NK-92 (cell line): ENCODE measurements around the gene PALM3.
"Not testable (repeated sequence)": the region's sequence is repeated elsewhere in the genome, so short reads cannot be mapped to it uniquely, and the experiment has no call there.

Source experiments
- DNase-seq: peaks from one replicate; lab custom pipeline; 2025; ENCODE audit not compliant: unreplicated experiment; lab: John Stamatoyannopoulos, UW

PALM3 gene

DNA sequence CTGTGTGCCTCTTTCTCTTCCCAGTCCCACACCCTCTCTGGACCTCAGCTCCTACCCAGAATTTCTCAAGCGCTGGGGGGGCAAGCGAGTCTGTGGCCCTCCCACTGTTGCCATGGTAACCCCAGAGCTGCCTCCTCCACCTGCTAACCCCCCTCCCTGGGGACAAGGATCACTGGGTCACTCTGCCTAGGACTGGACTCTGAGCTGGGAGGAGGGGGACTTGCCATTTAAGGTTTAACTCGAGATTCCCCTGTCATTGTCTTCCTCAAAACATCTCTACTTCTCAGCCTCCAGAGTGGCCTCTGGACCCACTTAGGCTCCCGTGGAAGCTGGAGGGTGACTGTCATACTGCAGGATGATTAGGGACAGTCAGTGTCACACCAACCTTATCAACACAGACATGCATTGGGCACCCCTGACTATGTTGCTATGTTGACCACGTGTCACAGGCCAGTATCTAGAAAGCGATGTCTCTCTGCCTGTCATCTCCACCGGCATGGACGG is 2.2 kb downstream of the PALM3 start:
- no peak for DNase-seq

DNA sequence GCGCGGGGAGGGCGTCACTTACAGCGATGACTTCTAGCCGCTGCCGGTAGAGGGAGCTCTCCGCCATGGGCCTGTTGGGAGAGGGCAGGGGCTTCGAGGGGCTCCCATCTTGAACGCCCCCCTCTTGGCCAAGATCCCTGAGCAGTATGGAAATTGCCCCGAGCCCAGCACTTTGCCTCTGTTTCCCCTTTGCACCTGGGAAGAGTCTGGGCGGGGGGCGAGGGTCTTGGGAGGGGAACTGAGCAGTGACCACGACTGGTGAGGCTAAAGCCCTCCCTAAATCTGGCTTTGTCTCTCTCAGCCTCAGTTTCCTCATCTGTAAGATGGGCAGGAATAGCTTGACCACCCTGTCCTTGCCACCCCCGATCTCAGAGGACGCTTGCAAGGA is 2.8 kb downstream of the PALM3 start:
- no peak for DNase-seq

DNA sequence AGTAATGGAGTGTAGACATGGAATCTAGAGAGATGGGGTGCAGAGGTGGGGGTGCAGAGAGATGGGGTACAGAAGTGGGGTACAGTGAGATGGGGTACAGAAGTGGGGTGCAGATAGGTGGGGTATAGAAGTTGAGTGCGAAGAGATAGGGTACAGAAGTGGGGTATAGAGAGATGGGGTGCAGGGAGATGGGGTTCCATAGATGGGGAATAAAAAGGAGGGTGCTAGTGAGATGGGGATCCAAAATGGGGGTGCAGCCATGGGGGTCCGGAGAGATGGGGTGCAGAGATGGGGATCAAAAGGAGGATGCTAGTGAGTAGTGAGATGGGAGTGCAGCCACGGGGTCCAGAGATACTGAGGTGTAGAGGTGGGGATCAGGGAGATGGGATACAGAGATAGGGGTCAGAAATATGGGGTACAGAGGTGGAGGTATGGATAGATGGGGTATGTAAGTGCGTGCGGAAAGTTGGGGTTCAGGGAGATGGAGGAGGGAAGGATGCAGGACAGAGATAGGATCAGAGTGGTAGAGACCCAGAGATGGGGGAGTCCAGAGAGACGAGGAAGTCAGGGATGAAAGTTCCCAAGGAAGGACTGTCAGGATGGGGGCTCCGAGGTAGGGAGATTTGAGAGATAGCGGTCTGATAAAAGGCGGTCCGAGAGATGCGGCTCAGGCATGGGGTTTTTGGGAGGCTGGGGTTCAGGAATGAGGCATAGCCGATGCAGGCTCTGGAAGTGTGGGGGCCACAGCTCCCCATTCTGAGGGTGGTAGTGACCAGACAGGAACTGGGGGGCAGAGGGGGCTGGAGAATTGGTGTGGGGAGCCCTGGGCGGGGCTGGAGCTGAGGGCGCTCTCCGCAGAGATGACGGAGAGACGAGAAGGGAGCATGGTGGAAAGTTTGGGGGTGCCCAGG is 3.4 kb downstream of the PALM3 start:
- no peak for DNase-seq

DNA sequence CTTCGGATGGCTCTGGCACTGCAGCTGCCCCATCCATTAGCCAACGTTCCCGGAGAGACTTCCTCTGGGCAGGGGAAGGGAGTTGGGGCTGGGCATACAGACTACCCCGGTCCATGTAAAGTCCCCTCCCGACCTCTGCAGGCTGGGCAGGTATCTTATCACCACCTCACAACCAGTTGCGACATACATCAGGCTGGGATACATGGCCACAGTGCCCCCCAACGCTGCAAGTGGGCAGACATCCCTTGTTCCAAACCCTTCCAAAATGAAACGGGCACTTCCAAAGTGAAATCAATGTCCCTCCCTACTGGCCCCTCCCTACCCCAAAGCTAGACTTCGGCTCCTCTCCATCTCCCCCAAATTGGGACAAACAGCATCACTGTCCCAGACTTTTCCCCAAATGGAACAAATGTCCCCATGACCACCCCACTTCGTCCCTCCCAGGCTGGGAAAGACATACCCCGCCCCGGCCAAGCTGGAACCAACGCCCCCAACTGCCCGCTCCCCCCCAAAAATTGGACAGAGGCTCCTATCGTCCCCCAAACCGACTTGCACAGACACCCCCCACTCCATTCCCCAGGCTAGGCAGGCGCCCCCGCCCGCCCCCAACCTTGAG is 5.0 kb downstream of the PALM3 start:
- DNase-seq: no peak

DNA sequence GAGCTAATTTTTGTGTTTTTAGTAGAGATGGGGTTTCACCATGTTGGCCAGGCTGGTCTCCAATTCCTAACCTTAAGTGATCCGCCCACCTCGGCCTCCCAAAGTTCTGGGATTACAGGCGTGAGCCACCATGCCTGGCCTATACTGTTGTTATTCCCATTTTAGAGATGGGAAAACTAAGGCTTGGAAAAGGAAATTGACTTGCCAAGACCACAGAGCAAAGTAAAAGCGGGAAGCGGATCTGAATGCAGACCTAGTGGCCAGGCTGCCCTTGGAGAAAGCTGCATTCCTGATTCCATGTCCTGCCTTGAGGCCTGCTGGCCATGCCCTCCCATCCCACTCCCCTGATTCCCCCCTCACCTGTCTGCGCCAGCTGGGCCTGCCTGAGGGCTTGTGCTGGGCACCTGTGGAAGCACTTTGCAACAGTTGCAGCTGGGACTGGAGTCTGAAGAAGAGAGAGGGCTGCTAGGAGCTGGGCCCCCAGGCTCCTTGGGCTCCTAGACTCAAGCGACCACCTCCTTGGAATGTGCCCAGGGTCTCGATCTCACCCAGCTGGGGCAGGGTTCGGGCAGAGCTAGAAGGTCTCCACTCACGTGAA is 5.7 kb downstream of the PALM3 start:
- DNase-seq: no peak

DNA sequence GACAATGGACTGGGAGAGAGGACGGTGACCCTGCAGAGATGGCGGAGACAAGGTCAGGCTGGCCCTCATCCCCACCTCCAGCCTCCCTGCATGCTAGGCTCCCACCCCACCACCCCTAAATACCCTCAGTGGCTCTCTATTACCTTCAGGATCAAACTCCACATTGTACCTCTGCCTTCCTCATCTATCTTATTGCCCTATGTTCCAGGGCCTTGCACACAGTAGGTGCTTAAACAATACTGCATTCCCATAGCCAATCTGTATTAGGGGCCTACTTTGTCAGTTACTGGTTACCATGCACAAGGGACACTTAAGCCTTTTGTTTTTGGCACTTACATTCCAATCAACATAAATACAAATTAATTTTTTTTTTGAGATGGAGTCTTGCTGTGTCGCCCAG is 6.5 kb downstream of the PALM3 start:
- no peak for DNase-seq

DNA sequence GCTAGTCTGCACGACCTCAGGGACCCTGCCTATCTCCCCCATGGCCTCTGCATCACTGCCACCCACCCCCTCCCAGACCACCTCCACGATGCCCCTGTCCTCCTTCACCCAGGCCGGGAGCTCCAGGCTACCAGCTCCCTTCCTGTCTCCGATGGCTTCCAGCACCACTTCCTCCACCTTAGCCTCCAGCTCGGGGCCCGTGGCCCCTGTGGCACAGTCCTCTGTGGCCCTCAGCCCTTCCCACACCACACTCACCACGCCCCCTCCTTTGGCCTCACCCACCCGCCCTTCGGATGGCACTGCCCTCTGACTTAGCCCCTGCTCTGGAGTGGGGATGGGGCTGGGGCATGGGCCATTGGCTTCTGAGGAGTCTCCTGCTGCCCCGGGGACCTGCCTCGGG is 7.2 kb downstream of the PALM3 start:
- no peak for DNase-seq

DNA sequence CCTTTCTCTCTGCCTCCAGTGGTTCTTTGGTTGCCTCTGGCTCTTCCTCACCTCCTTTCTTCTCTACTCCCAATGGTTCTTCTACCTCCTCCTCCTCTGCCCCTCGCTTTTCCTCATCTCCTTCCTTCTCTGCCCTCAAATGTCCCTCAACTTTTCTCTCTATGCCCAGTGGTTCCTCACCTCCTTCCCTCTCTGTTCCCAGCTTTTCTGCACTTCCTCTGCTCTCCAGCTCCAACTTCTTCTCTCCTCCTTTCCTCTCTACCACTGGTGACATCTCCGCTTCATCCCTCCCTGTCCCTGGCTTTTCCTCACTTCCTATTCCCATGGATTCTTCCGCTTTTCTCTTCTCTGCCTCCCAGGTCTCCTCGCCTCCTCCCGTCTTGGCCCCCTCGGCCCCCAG is 7.8 kb downstream of the PALM3 start:
- DNase-seq: no peak

DNA sequence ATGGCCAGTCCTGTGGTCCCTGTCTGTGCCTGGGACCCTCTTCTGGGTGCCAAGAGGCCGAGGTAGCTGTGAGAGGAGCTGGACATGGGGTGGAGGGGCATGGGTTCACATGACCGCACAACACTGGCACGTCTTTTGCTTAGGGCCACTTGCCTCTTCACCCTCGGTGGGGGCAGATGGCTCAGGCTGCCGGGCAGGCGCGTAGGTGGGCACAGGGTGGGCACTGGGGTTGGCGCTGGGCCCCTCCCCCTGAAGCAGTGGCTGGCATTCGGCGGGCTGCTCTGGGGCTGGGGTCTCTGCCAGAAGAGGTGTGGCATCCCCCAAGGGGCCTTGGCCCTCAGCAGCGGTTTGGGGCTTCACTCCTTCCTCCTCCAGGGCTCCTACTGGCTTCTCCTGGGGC is 8.4 kb downstream of the PALM3 start:
- no peak for DNase-seq

DNA sequence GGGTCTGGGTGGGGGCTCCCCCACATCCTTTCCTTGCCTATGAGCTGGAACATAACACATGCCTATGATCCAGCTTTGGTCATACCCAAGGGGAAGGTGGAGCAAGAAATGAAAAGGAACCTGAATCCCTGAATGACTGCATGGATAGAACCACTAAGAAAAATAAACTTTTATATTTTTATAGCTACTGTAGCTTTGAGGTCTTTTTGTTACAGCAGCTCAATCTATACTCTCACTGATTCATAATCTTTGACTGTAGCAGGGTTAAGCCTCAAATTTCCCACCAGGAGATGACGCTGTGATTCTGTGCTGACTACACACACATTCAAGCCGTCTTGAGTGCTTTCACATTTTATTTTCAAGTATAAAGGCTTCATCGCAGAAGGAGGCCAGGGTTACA is 8.8 kb downstream of the PALM3 start:
- DNase-seq: no peak

DNA sequence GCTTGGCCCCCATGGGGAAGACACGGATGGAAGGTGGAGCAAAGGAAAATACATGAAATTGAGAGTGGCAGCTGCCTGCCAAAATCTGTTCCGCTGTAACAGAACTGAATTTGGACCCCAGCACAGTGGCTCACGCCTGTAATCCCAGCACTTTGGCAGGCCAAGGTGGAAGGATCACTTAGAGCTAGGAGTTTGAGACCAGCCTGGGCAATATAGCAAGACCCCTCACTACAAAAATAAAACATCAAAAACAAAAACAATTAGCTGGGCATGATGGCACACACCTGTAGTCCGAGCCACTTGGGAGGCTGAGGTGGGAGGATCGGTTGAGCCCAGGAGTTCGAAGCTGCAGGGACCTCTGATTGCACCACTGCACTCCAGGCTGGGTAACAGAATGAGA is 9.4 kb downstream of the PALM3 start:
- no peak for DNase-seq

DNA sequence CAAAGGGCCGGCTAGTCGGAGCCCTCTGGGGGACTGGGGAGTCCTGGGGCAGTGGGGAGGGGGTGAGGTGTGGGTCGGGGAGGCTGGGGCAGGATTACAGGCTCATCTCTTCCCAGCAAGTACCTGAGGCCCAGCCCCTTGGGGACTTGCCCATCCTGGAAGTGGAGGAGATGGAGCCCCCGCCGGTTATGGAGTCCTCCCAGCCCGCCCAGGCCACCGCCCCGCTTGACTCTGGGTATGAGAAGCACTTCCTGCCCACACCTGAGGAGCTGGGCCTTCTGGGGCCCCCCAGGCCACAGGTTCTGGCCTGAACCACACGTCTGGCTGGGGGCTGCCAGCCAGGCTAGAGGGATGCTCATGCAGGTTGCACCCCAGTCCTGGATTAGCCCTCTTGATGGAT is 9.9 kb downstream of the PALM3 start:
- no peak for DNase-seq

DNA sequence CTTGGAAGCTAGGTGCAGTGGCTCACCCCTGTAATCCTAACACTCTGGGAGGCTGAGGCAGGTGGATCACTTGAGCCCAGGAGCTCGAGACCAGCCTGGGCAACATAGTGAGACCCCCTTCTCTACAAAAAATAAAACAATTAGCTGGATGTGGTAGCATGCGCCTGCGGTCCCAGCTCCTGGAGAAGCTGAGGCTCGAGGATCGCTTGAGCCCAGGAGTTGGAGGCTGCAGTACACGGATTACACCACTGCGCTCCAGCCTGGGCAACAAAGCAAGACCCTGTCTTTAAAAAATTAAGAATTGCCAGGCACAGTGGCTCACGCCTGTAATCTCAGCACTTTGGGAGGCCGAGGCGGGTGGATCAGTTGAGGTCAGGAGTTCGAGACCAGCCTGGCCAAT is 10.9 kb downstream of the PALM3 start:
- DNase-seq: not testable (repeated sequence)

DNA sequence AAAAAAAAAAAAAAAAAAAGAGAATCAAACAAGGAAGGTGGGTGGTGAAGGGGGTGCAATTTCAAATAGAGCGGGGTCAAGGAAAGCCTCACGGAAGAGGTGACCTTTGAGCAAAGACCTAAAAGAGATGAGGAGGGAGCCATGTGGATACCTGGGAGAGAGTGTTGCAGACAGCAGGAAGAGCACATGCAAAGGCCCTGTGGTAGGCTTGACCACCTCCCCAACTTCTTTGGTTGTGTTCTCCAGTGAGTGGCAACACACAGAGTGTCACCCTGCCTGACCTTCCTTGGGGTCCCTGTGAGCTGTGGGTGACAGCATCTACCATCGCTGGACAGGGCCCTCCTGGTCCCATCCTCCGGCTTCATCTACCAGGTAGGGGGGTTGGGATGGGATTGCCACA is 11.4 kb downstream of the PALM3 start:
- DNase-seq: no peak

DNA sequence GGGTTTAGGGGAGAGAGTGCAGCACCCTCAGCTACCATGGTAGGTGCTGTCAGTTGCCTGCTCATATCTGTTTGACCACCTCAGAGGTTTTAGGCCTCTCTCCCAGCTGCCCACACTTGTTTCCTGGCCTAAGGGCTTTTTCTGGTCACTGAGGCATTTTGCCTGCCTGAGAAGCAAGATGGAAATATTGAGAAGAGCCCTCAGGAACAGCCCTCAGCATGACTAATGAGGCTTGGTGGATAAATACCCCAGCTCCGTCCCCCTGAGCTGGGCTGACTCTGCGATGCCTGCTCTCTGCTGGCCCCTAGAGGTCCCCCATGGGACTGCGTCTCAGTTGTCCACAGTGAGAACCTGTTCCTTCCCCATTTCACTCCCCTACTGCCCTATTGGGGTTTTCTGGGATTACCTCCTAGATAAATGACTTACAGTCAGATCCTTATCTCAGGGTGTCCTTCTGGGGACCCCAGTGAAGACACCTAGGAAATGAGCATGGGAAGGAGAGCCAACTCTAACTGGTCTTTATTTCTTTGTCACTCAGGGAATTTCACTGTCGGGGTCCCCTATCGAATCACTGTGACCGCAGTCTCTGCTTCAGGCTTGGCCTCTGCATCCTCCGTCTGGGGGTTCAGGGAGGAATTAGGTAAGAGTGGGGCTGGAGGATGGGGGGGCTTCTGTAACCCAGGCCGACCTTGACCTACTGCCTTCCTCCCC is 13.3 kb downstream of the PALM3 start:
- DNase-seq: no peak

DNA sequence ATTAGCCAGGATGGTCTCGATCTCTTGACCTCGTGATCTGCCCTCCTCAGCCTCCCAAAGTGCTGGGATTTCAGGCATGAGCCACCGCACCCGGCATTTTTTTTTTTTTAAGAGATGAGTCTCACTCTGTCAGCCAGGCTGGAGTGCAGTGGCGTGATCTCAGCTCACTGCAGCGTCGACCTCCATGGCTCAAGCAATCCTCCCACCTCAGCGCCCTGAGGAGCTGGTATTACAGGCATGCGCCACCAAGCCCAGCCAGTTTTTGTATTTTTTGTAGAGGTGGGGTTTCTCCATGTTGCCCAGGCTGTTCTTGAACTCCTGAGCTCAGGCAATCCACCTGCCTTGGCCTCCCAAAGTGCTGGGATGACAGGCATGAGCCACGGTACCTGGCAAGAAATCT is 14.0 kb downstream of the PALM3 start:
- DNase-seq: not testable (repeated sequence)

DNA sequence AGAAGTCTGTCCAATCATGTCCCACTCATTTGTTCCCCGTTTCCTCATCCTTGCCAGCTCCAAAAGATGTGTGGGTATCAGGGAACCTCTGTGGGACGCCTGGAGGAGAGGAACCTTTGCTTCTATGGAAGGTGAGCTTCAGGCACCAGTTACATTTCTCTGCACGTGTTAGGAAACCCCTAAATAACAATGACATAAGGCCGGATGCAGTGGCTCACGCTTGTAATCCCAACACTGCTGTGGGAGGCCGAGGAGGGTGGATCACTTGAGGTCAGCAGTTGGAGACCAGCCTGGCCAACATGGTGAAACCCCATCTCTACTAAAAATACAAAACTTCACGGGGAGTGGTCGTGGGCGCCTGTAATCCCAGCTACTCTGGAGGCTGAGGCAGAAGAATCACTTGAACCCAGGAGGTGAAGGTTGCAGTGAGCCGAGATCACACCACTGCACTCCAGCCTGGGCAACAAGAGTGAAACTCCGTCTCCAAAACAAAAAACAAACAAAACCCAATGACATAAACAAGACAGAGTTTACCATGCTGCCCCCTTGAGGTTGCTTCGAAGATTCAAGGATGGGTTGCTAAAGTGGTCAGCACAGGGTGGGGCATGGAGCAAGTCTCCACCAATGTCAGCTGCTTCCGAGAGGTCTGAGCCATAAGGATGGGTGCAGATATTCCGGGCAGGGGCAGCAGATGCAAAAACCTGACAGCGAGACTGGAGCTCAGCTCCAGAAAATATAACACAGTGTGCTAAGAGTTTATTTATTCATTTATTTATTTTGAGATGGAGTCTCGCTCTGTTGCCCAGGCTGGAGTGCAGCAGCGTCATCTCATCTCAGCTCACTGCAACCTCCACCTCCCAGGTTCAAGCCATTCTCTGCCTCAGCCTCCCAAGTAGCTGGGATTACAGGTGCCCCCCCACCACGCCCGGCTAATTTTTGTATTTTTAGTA is 18.9 kb downstream of the PALM3 start:
- DNase-seq: not testable (repeated sequence)

DNA sequence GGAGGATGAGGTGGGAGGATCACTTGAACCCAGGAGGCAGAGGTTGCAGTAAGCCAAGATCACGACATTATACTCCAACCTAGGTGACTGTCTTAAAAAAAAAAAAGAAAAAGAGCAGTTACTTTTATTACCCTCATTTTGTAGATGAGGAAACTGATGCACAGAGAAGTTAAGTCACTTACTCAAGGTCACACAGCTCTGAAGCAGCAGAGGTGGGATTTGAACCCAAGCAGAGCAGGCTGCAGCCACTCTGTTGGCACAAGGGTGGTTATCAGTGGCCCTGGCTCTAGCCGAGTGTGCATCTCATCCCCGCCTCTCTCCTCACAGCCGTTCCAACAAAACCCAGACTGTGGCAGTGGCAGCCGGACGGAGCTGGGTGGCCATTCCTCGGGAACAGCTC is 22.7 kb downstream of the PALM3 start:
- no peak for DNase-seq

DNA sequence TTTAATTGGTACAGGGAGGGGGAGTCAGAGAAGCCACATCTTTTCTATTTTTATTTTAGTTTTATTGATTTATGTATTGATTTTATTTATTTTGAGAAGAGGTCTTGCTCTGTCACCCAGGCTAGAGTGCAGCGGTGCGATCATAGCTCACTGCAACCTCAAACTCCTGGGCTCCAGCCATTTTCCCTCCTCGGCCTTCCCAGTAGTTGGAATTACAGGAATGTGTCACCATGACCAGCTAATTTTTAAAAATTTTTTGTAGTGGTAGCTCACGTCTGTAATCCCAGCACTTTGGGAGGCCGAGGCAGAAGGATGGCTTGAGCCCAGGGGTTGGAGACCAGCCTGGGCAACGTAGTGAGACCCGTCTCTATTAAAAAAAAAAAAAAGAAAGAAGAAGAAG is 26.2 kb downstream of the PALM3 start:
- no peak for DNase-seq

DNA sequence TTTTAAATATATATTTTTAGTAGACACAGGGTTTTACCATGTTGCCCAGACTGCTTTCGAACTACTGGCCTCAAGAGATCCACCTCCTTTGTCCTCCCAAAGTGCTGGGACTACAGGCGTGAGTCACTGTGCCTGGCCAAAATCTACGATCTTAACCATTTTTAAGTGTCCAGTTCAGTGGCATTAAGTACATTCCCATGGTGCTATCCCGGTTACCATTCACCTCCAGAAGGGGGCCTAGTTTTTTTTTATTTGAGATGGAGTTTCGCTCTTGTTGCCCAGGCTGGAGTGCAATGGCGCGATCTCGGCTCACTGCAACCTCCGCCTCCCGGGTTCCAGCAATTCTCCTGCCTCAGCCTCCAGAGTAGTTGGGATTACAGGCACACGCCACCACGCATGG is 26.7 kb downstream of the PALM3 start:
- DNase-seq: not testable (repeated sequence)
